ENCODE results near the gene GALNT16. TPM values are rescaled to one million over a fixed set of nuclear protein-coding genes. Genes with fewer than 3 reads are reported as not detected.

The GALNT16 gene
- total RNA-seq, 1 experiment from 2014 or later: 4.0 TPM

DNA sequence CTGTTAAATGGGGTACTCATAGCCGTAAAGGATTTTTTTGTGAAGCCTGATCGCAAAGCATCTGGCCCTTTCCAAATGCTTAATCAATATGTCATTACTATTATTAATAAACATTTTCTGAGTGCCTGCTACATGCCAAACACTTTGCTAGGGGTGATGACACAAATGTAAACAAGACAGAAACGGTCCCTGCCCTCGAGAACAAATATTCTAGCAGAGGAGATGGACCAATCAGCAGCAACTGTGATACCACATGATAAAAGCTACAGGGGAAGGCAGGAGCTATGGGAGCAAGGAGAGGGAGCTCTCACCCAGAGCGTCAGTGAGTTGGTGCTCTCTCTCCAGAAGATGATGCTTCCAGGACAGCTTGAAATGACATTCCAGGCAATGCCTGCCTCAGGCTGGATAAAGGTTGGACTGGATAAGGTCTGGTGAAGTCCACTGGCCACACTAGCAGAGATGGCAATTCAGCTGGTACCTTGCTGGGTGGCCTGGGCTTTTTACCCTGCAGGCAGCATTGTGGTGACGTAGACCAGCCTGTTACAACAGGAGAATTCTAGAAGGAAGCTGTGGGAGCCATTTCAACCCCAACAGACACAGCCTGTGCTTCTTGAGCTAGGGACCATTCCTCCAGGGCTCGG is 97.1 kb downstream of the GALNT16 start:
- Mint-ChIP-seq H3K27ac (ENCODE audit: unreplicated experiment) (no peak overlapping the region), H3K4me1 (ENCODE audit: low read depth, unreplicated experiment) (no peaks in the 10 kb centered on the region), H3K9me3 (ENCODE audit: low read depth, unreplicated experiment) (no peaks in the 10 kb centered on the region), H3K27me3 (ENCODE audit: unreplicated experiment) (peaks cover 33% of the 10 kb centered on the region), H3K36me3 (ENCODE audit: insufficient read depth, unreplicated experiment) (no peaks in the 10 kb centered on the region), H3K4me3 (ENCODE audit: low read depth, unreplicated experiment) (no peak overlapping the region)
- TF ChIP-seq, protein P1, sequence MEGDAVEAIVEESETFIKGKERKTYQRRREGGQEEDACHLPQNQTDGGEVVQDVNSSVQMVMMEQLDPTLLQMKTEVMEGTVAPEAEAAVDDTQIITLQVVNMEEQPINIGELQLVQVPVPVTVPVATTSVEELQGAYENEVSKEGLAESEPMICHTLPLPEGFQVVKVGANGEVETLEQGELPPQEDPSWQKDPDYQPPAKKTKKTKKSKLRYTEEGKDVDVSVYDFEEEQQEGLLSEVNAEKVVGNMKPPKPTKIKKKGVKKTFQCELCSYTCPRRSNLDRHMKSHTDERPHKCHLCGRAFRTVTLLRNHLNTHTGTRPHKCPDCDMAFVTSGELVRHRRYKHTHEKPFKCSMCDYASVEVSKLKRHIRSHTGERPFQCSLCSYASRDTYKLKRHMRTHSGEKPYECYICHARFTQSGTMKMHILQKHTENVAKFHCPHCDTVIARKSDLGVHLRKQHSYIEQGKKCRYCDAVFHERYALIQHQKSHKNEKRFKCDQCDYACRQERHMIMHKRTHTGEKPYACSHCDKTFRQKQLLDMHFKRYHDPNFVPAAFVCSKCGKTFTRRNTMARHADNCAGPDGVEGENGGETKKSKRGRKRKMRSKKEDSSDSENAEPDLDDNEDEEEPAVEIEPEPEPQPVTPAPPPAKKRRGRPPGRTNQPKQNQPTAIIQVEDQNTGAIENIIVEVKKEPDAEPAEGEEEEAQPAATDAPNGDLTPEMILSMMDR (IDR thresholded peaks at IDR 0.05; ENCODE audit: unreplicated experiment): no peak
- DNase-seq: no peak
- CTCF ChIA-PET: no interaction called here
- intact Hi-C loops (cut with micrococcal nuclease; ENCODE audit: unreplicated experiment): no loop called here
- BruUV-seq (replicated peaks): no TSS peak

DNA sequence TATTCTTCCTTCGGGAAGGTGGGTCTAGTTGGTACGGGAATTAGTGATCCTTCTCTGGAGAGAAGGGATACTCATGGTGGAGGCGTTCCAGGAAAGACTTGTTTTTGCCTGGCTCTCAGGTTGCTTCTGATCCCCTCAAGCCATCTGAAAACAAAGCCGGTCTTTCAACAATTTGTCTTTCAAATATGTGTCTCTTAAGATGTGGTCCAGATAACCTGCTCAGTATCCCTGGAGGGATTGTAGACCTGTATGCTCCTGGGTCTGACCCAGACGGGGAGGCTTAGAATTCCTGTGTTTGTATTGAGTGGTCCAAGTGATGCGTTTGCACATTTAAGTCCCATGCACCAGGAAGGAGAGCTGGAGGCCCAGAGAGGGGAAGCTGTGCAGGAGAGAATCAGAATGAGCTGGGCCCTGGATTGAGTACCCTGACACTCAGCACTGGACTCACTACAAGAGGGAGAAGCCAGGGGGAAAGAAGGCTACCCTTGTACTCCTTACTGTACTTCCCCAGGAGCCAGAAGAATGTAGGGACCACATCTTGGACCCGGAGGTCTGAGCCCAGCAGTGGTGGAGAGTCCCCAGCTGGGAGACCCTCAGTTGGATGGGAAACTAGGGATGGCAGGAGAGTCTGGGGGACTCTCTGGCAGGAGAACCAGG is 97.7 kb downstream of the GALNT16 start:
- no TSS peak for BruUV-seq (replicated peaks)
- Mint-ChIP-seq H3K4me1 (ENCODE audit: low read depth, unreplicated experiment) (no peaks in the 10 kb centered on the region), H3K27ac (ENCODE audit: unreplicated experiment) (no peak overlapping the region), H3K36me3 (ENCODE audit: insufficient read depth, unreplicated experiment) (no peaks in the 10 kb centered on the region), H3K4me3 (ENCODE audit: low read depth, unreplicated experiment) (no peak overlapping the region), H3K9me3 (ENCODE audit: low read depth, unreplicated experiment) (no peaks in the 10 kb centered on the region), H3K27me3 (ENCODE audit: unreplicated experiment) (peaks cover 28% of the 10 kb centered on the region)
- DNase-seq: no peak
- TF ChIP-seq, protein P1 (IDR thresholded peaks at IDR 0.05; ENCODE audit: unreplicated experiment): no peak
- CTCF ChIA-PET: no interaction called here
- intact Hi-C loops (cut with micrococcal nuclease; ENCODE audit: unreplicated experiment): no loop called here

DNA sequence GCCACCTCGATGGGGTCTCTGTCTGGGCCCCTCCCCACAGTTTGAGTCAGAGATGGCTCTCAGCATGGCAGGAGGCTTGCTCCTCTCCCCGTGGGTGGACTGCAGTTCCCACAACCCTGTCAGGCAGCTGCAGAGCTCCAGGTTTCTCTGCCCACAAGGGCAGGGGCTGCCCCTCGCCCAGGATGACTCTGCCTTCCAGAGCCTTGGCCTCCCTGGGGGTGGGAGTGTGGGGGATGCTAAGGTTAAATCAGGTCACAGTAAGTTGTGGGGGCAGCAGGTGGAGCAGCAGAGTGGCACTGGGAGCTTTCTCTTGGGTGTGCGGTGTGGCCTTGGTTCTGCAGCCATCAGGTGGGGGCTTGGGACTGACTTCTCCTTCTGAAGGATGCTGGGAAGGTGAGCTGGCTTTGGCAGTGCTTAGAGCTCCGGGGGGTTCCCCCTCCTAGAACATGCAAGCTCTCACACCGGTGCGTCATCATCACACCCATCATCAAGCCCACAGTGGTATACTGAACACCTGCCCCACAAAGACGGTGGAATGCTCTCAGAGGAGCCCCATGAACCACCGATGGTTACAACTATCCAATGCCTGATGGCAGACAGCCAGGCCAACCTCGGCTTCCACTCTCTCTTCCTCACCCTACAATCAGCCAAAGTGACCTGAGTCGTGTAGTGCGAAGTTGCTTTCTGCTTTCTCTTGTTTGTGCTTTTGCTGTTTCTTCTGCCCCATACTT is 98.4 kb downstream of the GALNT16 start:
- Mint-ChIP-seq H3K9me3 (ENCODE audit: low read depth, unreplicated experiment) (no peaks in the 10 kb centered on the region), H3K4me1 (ENCODE audit: low read depth, unreplicated experiment) (no peaks in the 10 kb centered on the region), H3K27ac (ENCODE audit: unreplicated experiment) (no peak overlapping the region), H3K36me3 (ENCODE audit: insufficient read depth, unreplicated experiment) (no peaks in the 10 kb centered on the region), H3K4me3 (ENCODE audit: low read depth, unreplicated experiment) (no peak overlapping the region), H3K27me3 (ENCODE audit: unreplicated experiment) (peaks cover 21% of the 10 kb centered on the region)
- DNase-seq: no peak
- BruUV-seq (replicated peaks): no TSS peak
- CTCF ChIA-PET: no interaction called here
- TF ChIP-seq, protein P1 (IDR thresholded peaks at IDR 0.05; ENCODE audit: unreplicated experiment): no peak
- intact Hi-C loops (cut with micrococcal nuclease; ENCODE audit: unreplicated experiment): no loop called here

DNA sequence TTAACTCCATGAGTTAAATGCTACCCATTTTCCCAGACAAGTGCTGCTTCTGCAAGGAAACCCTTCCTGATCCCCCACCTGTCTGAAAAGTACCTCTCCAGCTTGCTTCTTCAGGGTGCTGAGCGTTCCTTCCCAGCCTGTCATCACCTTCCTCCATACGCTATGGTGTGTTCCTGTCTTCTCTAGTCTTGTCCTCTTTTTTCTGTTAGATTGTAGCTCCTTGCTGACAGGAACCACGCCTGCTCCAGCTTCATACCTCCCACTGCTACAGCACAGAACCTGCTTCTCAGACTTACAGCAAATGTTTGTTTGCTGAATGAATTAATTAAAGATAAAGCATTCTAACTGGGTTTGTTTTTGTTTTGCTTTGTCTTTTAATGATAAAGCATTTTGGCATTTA is 99.0 kb downstream of the GALNT16 start:
- TF ChIP-seq, protein P1 (IDR thresholded peaks at IDR 0.05; ENCODE audit: unreplicated experiment): no peak
- CTCF ChIA-PET: interaction anchor here (1.1 kb wide), 1 partner anchor 16 kb away, joined by 3 read pairs; no protein-coding TSS in a partner anchor
- Mint-ChIP-seq H3K36me3 (ENCODE audit: insufficient read depth, unreplicated experiment) (no peaks in the 10 kb centered on the region), H3K4me1 (ENCODE audit: low read depth, unreplicated experiment) (no peaks in the 10 kb centered on the region), H3K9me3 (ENCODE audit: low read depth, unreplicated experiment) (no peaks in the 10 kb centered on the region), H3K4me3 (ENCODE audit: low read depth, unreplicated experiment) (no peak overlapping the region), H3K27ac (ENCODE audit: unreplicated experiment) (no peak overlapping the region), H3K27me3 (ENCODE audit: unreplicated experiment) (peaks cover 21% of the 10 kb centered on the region)
- no TSS peak for BruUV-seq (replicated peaks)
- intact Hi-C loops (cut with micrococcal nuclease; ENCODE audit: unreplicated experiment): no loop called here
- DNase-seq: no peak

Measured in Calu3 (cell line).